ENCODE results near the gene INHBB.

Gene INHBB

GRCh38 chr2:120399889-120400240, 53.9 kb downstream of the INHBB start:
- no peak for DNase-seq

- no peak for DNase-seq
Measured at GRCh38 chr2:120400551-120400950, 54.6 kb downstream of the INHBB start.

Data from NCI-H2171 (cell line).